Neutrophil (primary cell): Measurements from ENCODE around the gene DACH1.

Experiments used
- H3K27ac ChIP-seq: fragments of 200-600 bp; sonication (generic); 2 replicates; pipeline ENCODE4 v1.5.1; 2016; ENCODE audit warnings: mild to moderate bottlenecking, moderate library complexity
- H3K27me3 ChIP-seq: fragments of 200-600 bp; sonication (generic); 2 replicates; pipeline ENCODE4 v1.6.0; 2016; ENCODE audit warnings: mild to moderate bottlenecking
- H3K36me3 ChIP-seq: fragments of 200-600 bp; sonication (generic); 2 replicates; pipeline ENCODE4 v1.5.1; 2017
- H3K4me1 ChIP-seq, 2 experiments: fragments of 200-600 bp in 1 of 2; sonication (generic) in 1 of 2; 1 replicate in 1 of 2; 2 replicates in 1 of 2; pipeline versions ENCODE4 v1.5.1 to v1.6.1; 2013 to 2016; ENCODE audit warnings: low read depth in 1 of 2, low read length in 1 of 2, mild to moderate bottlenecking in 1 of 2, moderate library complexity in 1 of 2; ENCODE audit not compliant: control insufficient read depth in 1 of 2, insufficient read depth in 1 of 2
- H3K4me3 ChIP-seq, 2 experiments: fragments of 200-600 bp in 1 of 2; sonication (generic) in 1 of 2; 1 replicate in 1 of 2; 2 replicates in 1 of 2; pipeline ENCODE4 v1.5.1; 2013 to 2016; ENCODE audit warnings: low read depth in 1 of 2, low read length in 1 of 2, mild to moderate bottlenecking in 1 of 2, moderate library complexity in 1 of 2
- H3K9me3 ChIP-seq: fragments of 200-600 bp; sonication (generic); 2 replicates; pipeline ENCODE4 v1.5.1; 2016
- TF ChIP-seq, protein P1 (sequence below): fragments of 200-600 bp; sonication (generic); IDR thresholded peaks from 2 replicates; pipeline ENCODE4 v1.5.1; 2016; ENCODE audit warnings: antibody characterized with exemption

The DACH1 gene

DNA sequence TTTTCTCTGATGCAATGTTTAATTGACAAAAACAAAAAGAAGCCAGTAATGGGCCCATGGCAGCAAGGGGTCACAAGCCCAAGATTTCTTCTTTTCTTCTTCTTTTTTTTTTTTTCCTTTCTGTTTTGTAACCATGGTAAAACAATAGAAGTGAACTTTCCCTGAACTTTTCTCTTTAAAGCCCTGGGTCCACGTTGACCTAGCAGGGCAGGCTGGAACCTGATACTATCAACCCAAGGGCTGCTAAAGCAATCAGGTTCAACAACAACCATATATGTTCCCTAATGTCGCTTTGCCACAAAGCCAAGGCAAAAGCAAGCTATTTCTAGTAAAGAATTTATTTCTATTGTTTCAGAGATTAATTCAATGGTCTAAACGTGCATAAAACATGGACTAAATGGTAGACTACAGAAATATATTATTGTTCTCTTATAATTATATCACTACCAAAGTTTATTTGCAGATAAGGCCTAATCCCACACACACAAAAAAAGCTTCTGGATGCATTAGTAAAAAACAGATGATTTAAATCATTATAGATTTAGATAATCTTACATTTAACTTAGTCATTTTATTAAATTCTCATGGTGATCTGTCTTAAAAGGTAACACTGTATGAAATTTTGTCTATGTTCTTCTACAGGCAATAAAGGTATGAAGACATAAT, 153.9 kb downstream of the DACH1 start:
- no peak overlapping the region for H3K27ac ChIP-seq
- H3K27me3 ChIP-seq, result no peaks in the 10 kb centered on the region
- TF ChIP-seq, protein P1, sequence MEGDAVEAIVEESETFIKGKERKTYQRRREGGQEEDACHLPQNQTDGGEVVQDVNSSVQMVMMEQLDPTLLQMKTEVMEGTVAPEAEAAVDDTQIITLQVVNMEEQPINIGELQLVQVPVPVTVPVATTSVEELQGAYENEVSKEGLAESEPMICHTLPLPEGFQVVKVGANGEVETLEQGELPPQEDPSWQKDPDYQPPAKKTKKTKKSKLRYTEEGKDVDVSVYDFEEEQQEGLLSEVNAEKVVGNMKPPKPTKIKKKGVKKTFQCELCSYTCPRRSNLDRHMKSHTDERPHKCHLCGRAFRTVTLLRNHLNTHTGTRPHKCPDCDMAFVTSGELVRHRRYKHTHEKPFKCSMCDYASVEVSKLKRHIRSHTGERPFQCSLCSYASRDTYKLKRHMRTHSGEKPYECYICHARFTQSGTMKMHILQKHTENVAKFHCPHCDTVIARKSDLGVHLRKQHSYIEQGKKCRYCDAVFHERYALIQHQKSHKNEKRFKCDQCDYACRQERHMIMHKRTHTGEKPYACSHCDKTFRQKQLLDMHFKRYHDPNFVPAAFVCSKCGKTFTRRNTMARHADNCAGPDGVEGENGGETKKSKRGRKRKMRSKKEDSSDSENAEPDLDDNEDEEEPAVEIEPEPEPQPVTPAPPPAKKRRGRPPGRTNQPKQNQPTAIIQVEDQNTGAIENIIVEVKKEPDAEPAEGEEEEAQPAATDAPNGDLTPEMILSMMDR, result no peak
- no peaks in the 10 kb centered on the region for H3K4me1 ChIP-seq
- H3K9me3 ChIP-seq, result no peaks in the 10 kb centered on the region
- no peaks in the 10 kb centered on the region for H3K36me3 ChIP-seq
- H3K4me3 ChIP-seq, result no peak overlapping the region

DNA sequence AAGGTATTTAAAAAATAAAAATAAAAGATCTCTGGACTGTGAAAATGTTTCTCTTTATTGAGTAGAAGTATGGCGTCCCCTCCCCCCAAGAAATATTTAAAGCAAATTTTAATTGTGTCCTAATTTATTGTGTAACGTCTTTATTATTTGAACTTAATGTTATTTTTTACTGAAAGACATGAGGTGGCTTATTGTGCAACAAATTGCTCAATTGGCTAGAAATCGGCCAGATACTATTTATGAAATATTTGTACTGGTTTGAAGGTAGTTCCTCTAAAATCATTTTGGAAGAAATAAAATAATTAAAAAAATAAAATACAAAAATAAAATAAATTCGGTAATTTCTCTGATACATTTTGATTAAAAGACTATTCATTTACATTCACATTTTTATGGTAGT, 162.3 kb downstream of the DACH1 start:
- H3K27ac ChIP-seq, result peak overlapping the region; percentile 13
- peaks cover 7 to 13% of the 10 kb centered on the region in 2 experiments for H3K4me1 ChIP-seq
- H3K9me3 ChIP-seq, result no peaks in the 10 kb centered on the region
- no peaks in the 10 kb centered on the region for H3K36me3 ChIP-seq
- no peaks in the 10 kb centered on the region for H3K27me3 ChIP-seq
- H3K4me3 ChIP-seq, result no peak overlapping the region
- TF ChIP-seq, protein P1, result no peak

DNA sequence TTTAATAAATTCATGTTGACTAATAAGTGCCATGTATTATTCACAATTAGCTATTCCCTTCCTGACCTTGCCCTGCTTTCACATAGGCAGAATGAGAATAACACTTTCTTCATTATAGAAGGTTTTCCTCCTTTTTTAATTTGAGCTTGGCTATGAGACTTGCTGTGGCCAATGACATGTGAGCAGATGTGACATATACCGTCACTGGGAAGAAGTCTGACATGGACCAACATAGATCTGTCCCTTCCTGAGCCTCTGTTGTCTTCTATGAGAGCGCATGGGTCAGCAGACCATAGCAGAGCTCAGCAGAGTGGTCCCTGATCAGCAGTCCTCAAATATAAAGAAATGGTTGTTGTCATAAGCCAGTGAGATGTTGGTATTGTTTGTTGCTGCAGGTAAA, 163.9 kb downstream of the DACH1 start:
- Histone ChIP-seq H3K27me3 (no peaks in the 10 kb centered on the region), H3K4me1 (peaks cover 7 to 13% of the 10 kb centered on the region in 2 experiments), H3K4me3 (no peak overlapping the region), H3K27ac (no peak overlapping the region), H3K36me3 (no peaks in the 10 kb centered on the region), H3K9me3 (no peaks in the 10 kb centered on the region)
- TF ChIP-seq, protein P1, result no peak

DNA sequence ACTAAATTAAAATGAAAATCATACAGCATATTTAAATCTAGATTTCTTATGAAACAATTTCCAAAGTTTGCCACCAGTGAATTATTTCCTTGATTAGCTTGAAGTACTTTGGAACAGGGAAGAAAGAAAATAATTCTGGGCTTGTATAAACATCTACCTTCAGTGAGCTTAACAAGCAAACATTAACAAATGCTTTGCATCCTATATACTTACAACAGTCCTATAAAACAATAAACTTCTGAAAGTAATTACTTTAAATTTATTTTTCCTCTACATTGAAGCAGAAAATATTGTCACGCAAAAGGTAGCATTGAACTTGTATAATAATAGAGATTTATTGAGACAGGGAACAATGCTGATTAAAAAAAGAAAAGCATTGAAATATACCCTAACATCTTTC, 164.8 kb downstream of the DACH1 start:
- Histone ChIP-seq H3K27ac (no peak overlapping the region), H3K4me3 (no peak overlapping the region), H3K27me3 (no peaks in the 10 kb centered on the region), H3K9me3 (no peaks in the 10 kb centered on the region), H3K36me3 (no peaks in the 10 kb centered on the region), H3K4me1 (peaks cover 7 to 13% of the 10 kb centered on the region in 2 experiments)
- TF ChIP-seq, protein P1, result no peak

DNA sequence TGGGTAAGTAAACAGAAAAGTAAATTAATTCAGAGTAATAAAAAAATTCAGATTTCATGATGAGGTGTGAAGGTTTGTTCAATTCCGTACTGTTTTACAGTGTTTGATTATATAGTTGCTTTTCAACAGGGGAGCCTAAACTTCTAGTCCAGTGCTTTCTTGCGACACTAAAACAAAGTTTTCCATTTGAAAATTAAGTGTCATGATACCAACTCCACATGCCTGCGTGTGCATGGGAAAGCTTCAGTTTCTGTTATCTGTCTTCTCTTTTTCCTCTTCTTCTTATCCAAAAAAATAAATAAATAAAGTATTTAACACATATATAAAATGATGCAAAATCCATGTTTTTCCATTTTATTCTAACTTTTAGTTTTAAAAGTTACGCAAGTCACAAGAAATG, 165.3 kb downstream of the DACH1 start:
- no peaks in the 10 kb centered on the region for H3K9me3 ChIP-seq
- H3K27ac ChIP-seq, result no peak overlapping the region
- H3K36me3 ChIP-seq, result no peaks in the 10 kb centered on the region
- no peaks in the 10 kb centered on the region for H3K27me3 ChIP-seq
- H3K4me1 ChIP-seq, result peaks cover 7 to 13% of the 10 kb centered on the region in 2 experiments
- no peak overlapping the region for H3K4me3 ChIP-seq
- TF ChIP-seq, protein P1, result no peak
